GM12878 (cell line): ENCODE data around the gene COG2. TPM values are rescaled to one million over a fixed set of nuclear protein-coding genes. Genes with fewer than 3 reads are reported as not detected.

Experiments
- BACH1 ChIP-seq: fragments of 450-650 bp; IDR thresholded peaks from 2 replicates; pipeline ENCODE4 v1.6.1; 2017; ENCODE audit warnings: mild to moderate bottlenecking, borderline replicate concordance
- CBFB ChIP-seq: IDR thresholded peaks from 2 replicates; pipeline ENCODE4 v1.6.1; 2016; ENCODE audit warnings: antibody characterized with exemption, low read depth
- CBX3 ChIP-seq: fragments of 200-600 bp; sonication (generic); IDR thresholded peaks from 2 replicates; pipeline ENCODE4 v1.6.1; 2016; ENCODE audit warnings: low read depth, borderline replicate concordance
- CBX5 ChIP-seq: sonication (generic); IDR thresholded peaks from 2 replicates; pipeline ENCODE4 v1.6.1; 2016; ENCODE audit warnings: low read depth, moderate library complexity, mild to moderate bottlenecking, inconsistent platforms
- CTCF ChIP-seq, 3 experiments: IDR thresholded peaks in 2 of 3; conservative IDR thresholded peaks in 1 of 3; 2 replicates each; pipeline ENCODE4 v1.5.1; 2011; ENCODE audit warnings: low read depth in 3 of 3, low read length in 3 of 3, mild to moderate bottlenecking in 3 of 3, control low read depth in 2 of 3, moderate library complexity in 2 of 3, inconsistent platforms in 1 of 3, mixed read lengths in 1 of 3; ENCODE audit not compliant: control insufficient read depth in 2 of 3, insufficient read depth in 1 of 3; ENCODE audit errors: extremely low read depth in 1 of 3
- ETV6 ChIP-seq, 2 experiments: fragments of 450-650 bp in 1 of 2; IDR thresholded peaks in 1 of 2; conservative IDR thresholded peaks in 1 of 2; 2 replicates each; pipeline ENCODE4 v1.6.1; 2014; ENCODE audit warnings: antibody characterized with exemption in 1 of 2, borderline replicate concordance in 1 of 2, low read depth in 1 of 2, mild to moderate bottlenecking in 1 of 2, moderate library complexity in 1 of 2
- JUNB ChIP-seq: IDR thresholded peaks from 2 replicates; pipeline ENCODE4 v1.6.1; 2016; ENCODE audit warnings: antibody characterized with exemption, mild to moderate bottlenecking
- KDM1A ChIP-seq: fragments of 200-600 bp; sonication (generic); IDR thresholded peaks from 2 replicates; pipeline ENCODE4 v1.6.1; 2016; ENCODE audit warnings: borderline replicate concordance
- NFIC ChIP-seq: IDR thresholded peaks from 2 replicates; pipeline ENCODE4 v1.6.1; 2012; ENCODE audit warnings: low read depth, mild to moderate bottlenecking, inconsistent platforms, low read length, moderate library complexity
- PKNOX1 ChIP-seq: fragments of 450-650 bp; IDR thresholded peaks from 2 replicates; pipeline ENCODE4 v1.6.1; 2016; ENCODE audit warnings: mild to moderate bottlenecking
- POLR2AphosphoS2 ChIP-seq: IDR thresholded peaks from 2 replicates; pipeline ENCODE4 v1.6.1; 2011; ENCODE audit warnings: low read depth, mild to moderate bottlenecking, low read length, improper control_type of control experiment, moderate library complexity
- POU2F2 ChIP-seq: IDR thresholded peaks from 3 replicates; pipeline ENCODE4 v1.6.1; 2011; ENCODE audit warnings: low read depth, mild to moderate bottlenecking, low read length, borderline replicate concordance
- SMAD1 ChIP-seq: fragments of 450-650 bp; IDR thresholded peaks from 2 replicates; pipeline ENCODE4 v1.6.1; 2018; ENCODE audit warnings: mild to moderate bottlenecking, low read depth; ENCODE audit not compliant: partially characterized antibody
- SMC3 ChIP-seq: IDR thresholded peaks from 2 replicates; pipeline ENCODE4 v1.6.1; 2011; ENCODE audit warnings: low read length, improper control_type of control experiment, borderline replicate concordance
- SUPT20H ChIP-seq: IDR thresholded peaks from 2 replicates; pipeline ENCODE4 v1.6.1; 2011; ENCODE audit warnings: low read depth, mild to moderate bottlenecking, low read length, moderate library complexity, borderline replicate concordance; ENCODE audit not compliant: control insufficient read depth
- SUZ12 ChIP-seq: fragments of 200-600 bp; sonication (generic); IDR thresholded peaks from one replicate; pipeline ENCODE4 v1.6.1; 2018; ENCODE audit warnings: antibody characterized with exemption, mild to moderate bottlenecking; ENCODE audit not compliant: unreplicated experiment
- ZBED1 ChIP-seq: IDR thresholded peaks from 2 replicates; pipeline ENCODE4 v1.6.1; 2016; ENCODE audit warnings: borderline replicate concordance
- ZNF24 ChIP-seq: fragments of 450-650 bp; IDR thresholded peaks from 2 replicates; pipeline ENCODE4 v1.6.1; 2017; ENCODE audit warnings: antibody characterized with exemption, mild to moderate bottlenecking
- polyA plus RNA-seq, 11 experiments: library from polyadenylated mRNA; depleted of rRNA in 4 of 11; unstranded in 6 of 11; stranded (reverse) in 5 of 11; fragments of >200 nt; fragmentation: Nextera tagmentation in 4 of 11; fragmentation: Illumina TruSeq in 1 of 11; extraction: Ambion mirVana in 4 of 11; extraction: Trizol in 1 of 11; gene quantifications; 1 replicate in 1 of 11; 2 replicates in 10 of 11; pipeline versions ENCODE4 v1.2.1 to v1.2.3, GENCODE V29; 2011 to 2016; ENCODE audit warnings: inconsistent platforms in 2 of 11, missing spikeins in 2 of 11, low read depth in 1 of 11
- total RNA-seq, 4 experiments: library from RNA; depleted of rRNA in 3 of 4; stranded (reverse); fragments of >200 nt in 3 of 4; fragmentation: Illumina TruSeq in 1 of 4; extraction: Trizol in 1 of 4; gene quantifications; 2 replicates each; pipeline versions ENCODE4 v1.2.1 to v1.2.3, GENCODE V29; 2013 to 2021
- TF ChIP-seq, protein P1 (sequence below): IDR thresholded peaks from 2 replicates; pipeline ENCODE4 v1.6.1; 2011; ENCODE audit warnings: borderline replicate concordance, low read depth, mild to moderate bottlenecking, moderate library complexity, low read length; ENCODE audit not compliant: insufficient read depth, poor library complexity, severe bottlenecking
- TF ChIP-seq, protein P2 (sequence below): IDR thresholded peaks from 2 replicates; pipeline ENCODE4 v1.6.1; 2011; ENCODE audit warnings: low read depth, mild to moderate bottlenecking, low read length, moderate library complexity, borderline replicate concordance; ENCODE audit errors: extremely low read depth
- TF ChIP-seq, protein P3 (sequence below): fragments of 450-650 bp; IDR thresholded peaks from 2 replicates; pipeline ENCODE4 v1.6.1; 2017; ENCODE audit warnings: borderline replicate concordance
- TF ChIP-seq, protein P4 (sequence below): IDR thresholded peaks from 2 replicates; pipeline ENCODE4 v1.6.1; 2012; ENCODE audit warnings: low read length, inconsistent platforms

Gene COG2
- total and polyA plus RNA-seq, 10 of the 15 experiments (the other 5 are each of a cell fraction or from before 2014, with no cell fraction given) = 15.0 to 31.5 (median 28.3) TPM

GRCh38 chr1:230642263-230642959, at the start of gene COG2 (continued):
- TF ChIP-seq, protein P1, sequence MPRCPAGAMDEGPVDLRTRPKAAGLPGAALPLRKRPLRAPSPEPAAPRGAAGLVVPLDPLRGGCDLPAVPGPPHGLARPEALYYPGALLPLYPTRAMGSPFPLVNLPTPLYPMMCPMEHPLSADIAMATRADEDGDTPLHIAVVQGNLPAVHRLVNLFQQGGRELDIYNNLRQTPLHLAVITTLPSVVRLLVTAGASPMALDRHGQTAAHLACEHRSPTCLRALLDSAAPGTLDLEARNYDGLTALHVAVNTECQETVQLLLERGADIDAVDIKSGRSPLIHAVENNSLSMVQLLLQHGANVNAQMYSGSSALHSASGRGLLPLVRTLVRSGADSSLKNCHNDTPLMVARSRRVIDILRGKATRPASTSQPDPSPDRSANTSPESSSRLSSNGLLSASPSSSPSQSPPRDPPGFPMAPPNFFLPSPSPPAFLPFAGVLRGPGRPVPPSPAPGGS = peak; percentile 25
- no peak for TF ChIP-seq SUPT20H
- TF ChIP-seq KDM1A = no peak
- TF ChIP-seq SMAD1 = no peak
- peak; percentile 99; a peak in 5 of 6 replicates for TF ChIP-seq CTCF (IDR thresholded peaks at IDR 0.05 in 2 of 3, conservative IDR thresholded peaks at IDR 0.05 in 1 of 3; ENCODE audit: control insufficient read depth in 2 of 3, extremely low read depth in 1 of 3, insufficient read depth in 1 of 3, low read depth in 3 of 3, low read length in 3 of 3)
- no peak for TF ChIP-seq CBFB
- no peak for TF ChIP-seq CBX3
- TF ChIP-seq, protein P2, sequence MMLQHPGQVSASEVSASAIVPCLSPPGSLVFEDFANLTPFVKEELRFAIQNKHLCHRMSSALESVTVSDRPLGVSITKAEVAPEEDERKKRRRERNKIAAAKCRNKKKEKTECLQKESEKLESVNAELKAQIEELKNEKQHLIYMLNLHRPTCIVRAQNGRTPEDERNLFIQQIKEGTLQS = no peak
- TF ChIP-seq, protein P3, sequence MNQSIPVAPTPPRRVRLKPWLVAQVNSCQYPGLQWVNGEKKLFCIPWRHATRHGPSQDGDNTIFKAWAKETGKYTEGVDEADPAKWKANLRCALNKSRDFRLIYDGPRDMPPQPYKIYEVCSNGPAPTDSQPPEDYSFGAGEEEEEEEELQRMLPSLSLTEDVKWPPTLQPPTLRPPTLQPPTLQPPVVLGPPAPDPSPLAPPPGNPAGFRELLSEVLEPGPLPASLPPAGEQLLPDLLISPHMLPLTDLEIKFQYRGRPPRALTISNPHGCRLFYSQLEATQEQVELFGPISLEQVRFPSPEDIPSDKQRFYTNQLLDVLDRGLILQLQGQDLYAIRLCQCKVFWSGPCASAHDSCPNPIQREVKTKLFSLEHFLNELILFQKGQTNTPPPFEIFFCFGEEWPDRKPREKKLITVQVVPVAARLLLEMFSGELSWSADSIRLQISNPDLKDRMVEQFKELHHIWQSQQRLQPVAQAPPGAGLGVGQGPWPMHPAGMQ = no peak
- TF ChIP-seq POU2F2 = no peak; the same call in 2 of the 3 replicates
- TF ChIP-seq CBX5 = peak; percentile 37; the same call in 1 of the 2 replicates
- TF ChIP-seq SUZ12 = no peak
- TF ChIP-seq ETV6 (conservative IDR thresholded peaks at IDR 0.05 in 1 of 2, IDR thresholded peaks at IDR 0.05 in 1 of 2; ENCODE audit: borderline replicate concordance in 1 of 2, low read depth in 1 of 2) = no peak
- 0 out of 2 replicates have a peak, but pooled peaks have one; percentile 43 for TF ChIP-seq POLR2AphosphoS2
- TF ChIP-seq BACH1 = no peak
- TF ChIP-seq JUNB = no peak
- TF ChIP-seq, protein P4, sequence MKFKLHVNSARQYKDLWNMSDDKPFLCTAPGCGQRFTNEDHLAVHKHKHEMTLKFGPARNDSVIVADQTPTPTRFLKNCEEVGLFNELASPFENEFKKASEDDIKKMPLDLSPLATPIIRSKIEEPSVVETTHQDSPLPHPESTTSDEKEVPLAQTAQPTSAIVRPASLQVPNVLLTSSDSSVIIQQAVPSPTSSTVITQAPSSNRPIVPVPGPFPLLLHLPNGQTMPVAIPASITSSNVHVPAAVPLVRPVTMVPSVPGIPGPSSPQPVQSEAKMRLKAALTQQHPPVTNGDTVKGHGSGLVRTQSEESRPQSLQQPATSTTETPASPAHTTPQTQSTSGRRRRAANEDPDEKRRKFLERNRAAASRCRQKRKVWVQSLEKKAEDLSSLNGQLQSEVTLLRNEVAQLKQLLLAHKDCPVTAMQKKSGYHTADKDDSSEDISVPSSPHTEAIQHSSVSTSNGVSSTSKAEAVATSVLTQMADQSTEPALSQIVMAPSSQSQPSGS = no peak
- no peak for TF ChIP-seq PKNOX1
- TF ChIP-seq ZNF24 = no peak
- peak; percentile 49 for TF ChIP-seq SMC3
- no peak for TF ChIP-seq ZBED1
- no peak for TF ChIP-seq NFIC
